OCI-LY1 (cell line): ENCODE measurements around the gene CAMTA1.

Source experiments
- H2AFZ ChIP-seq: fragments of 200-600 bp; sonication (generic), shearing (Covaris generic); 2 replicates; pipeline ENCODE4 v1.6.0; 2014; ENCODE audit warnings: antibody characterized with exemption, mild to moderate bottlenecking, low read length
- H3F3A ChIP-seq: fragments of 200-600 bp; sonication (generic), shearing (Covaris generic); 2 replicates; pipeline ENCODE4 v1.6.0; 2014; ENCODE audit warnings: mild to moderate bottlenecking, antibody characterized with exemption, low read length, moderate library complexity; ENCODE audit not compliant: insufficient read depth
- H3K27ac ChIP-seq: fragments of 200-600 bp; sonication (generic); 2 replicates; pipeline ENCODE4 v1.5.1; 2014; ENCODE audit warnings: low read length, mixed run types, mild to moderate bottlenecking, low read depth; ENCODE audit not compliant: poor library complexity, severe bottlenecking
- H3K27me3 ChIP-seq: fragments of 200-600 bp; sonication (generic); 2 replicates; pipeline ENCODE4 v1.6.0; 2014; ENCODE audit warnings: antibody characterized with exemption, mild to moderate bottlenecking, low read length, moderate library complexity; ENCODE audit not compliant: insufficient read depth
- H3K36me3 ChIP-seq: fragments of 200-600 bp; sonication (generic); 2 replicates; pipeline ENCODE4 v1.6.1; 2014; ENCODE audit warnings: mild to moderate bottlenecking, antibody characterized with exemption, low read length, moderate library complexity, mixed read lengths; ENCODE audit not compliant: insufficient read depth
- H3K4me1 ChIP-seq: fragments of 200-600 bp; sonication (generic); 2 replicates; pipeline ENCODE4 v1.5.1; 2014; ENCODE audit warnings: mild to moderate bottlenecking, low read length, moderate library complexity; ENCODE audit not compliant: insufficient read depth, severe bottlenecking
- H3K4me2 ChIP-seq: fragments of 200-600 bp; sonication (generic), shearing (Covaris generic); 2 replicates; pipeline ENCODE4 v1.6.1; 2014; ENCODE audit warnings: low read length
- H3K4me3 ChIP-seq: fragments of 200-600 bp; sonication (generic); 2 replicates; pipeline ENCODE4 v1.5.1; 2014; ENCODE audit warnings: low read length, low read depth, mild to moderate bottlenecking, mixed read lengths; ENCODE audit not compliant: poor library complexity, severe bottlenecking
- H3K79me2 ChIP-seq: fragments of 200-600 bp; shearing (Covaris generic); 2 replicates; pipeline ENCODE4 v1.6.1; 2016; ENCODE audit warnings: mixed run types, low read length, mixed read lengths; ENCODE audit not compliant: insufficient read depth
- H3K9ac ChIP-seq: fragments of 200-600 bp; sonication (generic), shearing (Covaris generic); 2 replicates; pipeline ENCODE4 v1.6.1; 2014; ENCODE audit warnings: mild to moderate bottlenecking, low read length, mixed read lengths
- H3K9me2 ChIP-seq: fragments of 200-600 bp; sonication (generic), shearing (Covaris generic); 2 replicates; pipeline ENCODE4 v1.6.1; 2014; ENCODE audit warnings: low read depth, mild to moderate bottlenecking, low read length, mixed read lengths
- H3K9me3 ChIP-seq: fragments of 200-600 bp; shearing (Covaris generic); 2 replicates; pipeline ENCODE4 v1.6.1; 2014; ENCODE audit warnings: low read length, mixed read lengths
- H4K20me1 ChIP-seq: fragments of 200-600 bp; sonication (generic), shearing (Covaris generic); 2 replicates; pipeline ENCODE4 v1.6.0; 2016; ENCODE audit warnings: mild to moderate bottlenecking, low read length; ENCODE audit not compliant: insufficient read depth
- EZH2 ChIP-seq: fragments of 200-600 bp; sonication (generic), shearing (Covaris generic); IDR thresholded peaks from 2 replicates; pipeline ENCODE4 v1.8.0; 2017; ENCODE audit warnings: borderline replicate concordance, mixed run types, mild to moderate bottlenecking, antibody characterized with exemption, low read length, moderate library complexity, mixed read lengths
- TF ChIP-seq, protein P1 (sequence below): fragments of 200-600 bp; sonication (generic), shearing (Covaris generic); IDR thresholded peaks from 2 replicates; pipeline ENCODE4 v1.5.1; 2017; ENCODE audit warnings: mild to moderate bottlenecking, antibody characterized with exemption, low read length, moderate library complexity, mixed read lengths

The CAMTA1 gene

DNA sequence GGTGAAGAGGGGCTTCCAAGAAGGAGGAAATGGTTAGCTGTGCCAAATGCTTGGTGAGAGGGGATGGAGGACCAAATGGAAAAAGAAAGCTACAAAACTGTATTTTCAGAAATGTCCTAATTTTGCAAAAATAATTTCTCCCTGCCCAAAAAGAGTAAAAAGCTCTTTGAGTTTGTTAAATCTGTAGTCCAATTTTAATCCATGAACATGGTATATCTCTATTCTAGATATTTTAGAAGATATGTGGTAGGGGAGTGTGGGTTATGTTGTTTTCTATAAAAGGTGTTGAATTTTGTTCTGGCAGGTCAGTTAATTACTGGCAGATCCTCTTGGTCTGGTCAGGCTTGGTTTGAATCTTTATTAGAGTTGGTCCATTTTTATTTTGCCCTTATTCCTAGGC, 511.7 kb downstream of the CAMTA1 start:
- Histone ChIP-seq H2AFZ (no peak overlapping the region), H3K27ac (no peak overlapping the region), H3K36me3 (no peaks in the 10 kb centered on the region), H3K4me2 (no peak overlapping the region), H4K20me1 (no peaks in the 10 kb centered on the region), H3K9me3 (no peaks in the 10 kb centered on the region), H3K27me3 (no peaks in the 10 kb centered on the region; the same call in 1 of the 2 replicates), H3K9me2 (no peaks in the 10 kb centered on the region), H3F3A (no peaks in the 10 kb centered on the region), H3K9ac (no peak overlapping the region), H3K4me1 (no peaks in the 10 kb centered on the region), H3K4me3 (no peak overlapping the region), H3K79me2 (no peaks in the 10 kb centered on the region)
- no peak for TF ChIP-seq EZH2
- TF ChIP-seq, protein P1, sequence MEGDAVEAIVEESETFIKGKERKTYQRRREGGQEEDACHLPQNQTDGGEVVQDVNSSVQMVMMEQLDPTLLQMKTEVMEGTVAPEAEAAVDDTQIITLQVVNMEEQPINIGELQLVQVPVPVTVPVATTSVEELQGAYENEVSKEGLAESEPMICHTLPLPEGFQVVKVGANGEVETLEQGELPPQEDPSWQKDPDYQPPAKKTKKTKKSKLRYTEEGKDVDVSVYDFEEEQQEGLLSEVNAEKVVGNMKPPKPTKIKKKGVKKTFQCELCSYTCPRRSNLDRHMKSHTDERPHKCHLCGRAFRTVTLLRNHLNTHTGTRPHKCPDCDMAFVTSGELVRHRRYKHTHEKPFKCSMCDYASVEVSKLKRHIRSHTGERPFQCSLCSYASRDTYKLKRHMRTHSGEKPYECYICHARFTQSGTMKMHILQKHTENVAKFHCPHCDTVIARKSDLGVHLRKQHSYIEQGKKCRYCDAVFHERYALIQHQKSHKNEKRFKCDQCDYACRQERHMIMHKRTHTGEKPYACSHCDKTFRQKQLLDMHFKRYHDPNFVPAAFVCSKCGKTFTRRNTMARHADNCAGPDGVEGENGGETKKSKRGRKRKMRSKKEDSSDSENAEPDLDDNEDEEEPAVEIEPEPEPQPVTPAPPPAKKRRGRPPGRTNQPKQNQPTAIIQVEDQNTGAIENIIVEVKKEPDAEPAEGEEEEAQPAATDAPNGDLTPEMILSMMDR: no peak

DNA sequence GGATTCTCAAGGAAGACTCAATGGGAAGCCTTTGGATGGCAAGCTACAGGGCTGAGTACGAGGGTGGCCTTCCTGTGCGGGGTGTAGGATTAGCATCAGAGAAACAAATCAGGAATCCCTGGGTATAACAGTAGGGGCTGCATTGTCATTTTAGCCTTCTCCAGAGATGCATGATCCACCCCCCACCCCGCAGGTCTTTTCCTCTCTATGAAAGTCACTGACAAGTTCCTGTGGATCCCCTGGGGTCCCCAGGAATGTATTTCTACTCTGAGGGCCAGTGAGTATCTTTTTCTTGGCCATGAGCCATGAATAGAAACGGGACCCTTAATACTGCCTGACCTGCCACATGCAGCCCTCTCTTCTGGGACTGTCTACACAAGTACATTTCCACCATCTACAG, 512.9 kb downstream of the CAMTA1 start:
- no peak for TF ChIP-seq EZH2
- TF ChIP-seq, protein P1: no peak
- H3K9me2 ChIP-seq: no peaks in the 10 kb centered on the region
- H3K4me2 ChIP-seq: no peak overlapping the region
- H3K79me2 ChIP-seq: no peaks in the 10 kb centered on the region
- no peak overlapping the region for H3K9ac ChIP-seq
- no peak overlapping the region for H2AFZ ChIP-seq
- no peak overlapping the region for H3K4me3 ChIP-seq
- no peaks in the 10 kb centered on the region for H4K20me1 ChIP-seq
- no peaks in the 10 kb centered on the region for H3K9me3 ChIP-seq
- H3K36me3 ChIP-seq: no peaks in the 10 kb centered on the region
- no peaks in the 10 kb centered on the region; the same call in 1 of the 2 replicates for H3K27me3 ChIP-seq
- H3K27ac ChIP-seq: no peak overlapping the region
- H3F3A ChIP-seq: no peaks in the 10 kb centered on the region
- no peaks in the 10 kb centered on the region for H3K4me1 ChIP-seq

DNA sequence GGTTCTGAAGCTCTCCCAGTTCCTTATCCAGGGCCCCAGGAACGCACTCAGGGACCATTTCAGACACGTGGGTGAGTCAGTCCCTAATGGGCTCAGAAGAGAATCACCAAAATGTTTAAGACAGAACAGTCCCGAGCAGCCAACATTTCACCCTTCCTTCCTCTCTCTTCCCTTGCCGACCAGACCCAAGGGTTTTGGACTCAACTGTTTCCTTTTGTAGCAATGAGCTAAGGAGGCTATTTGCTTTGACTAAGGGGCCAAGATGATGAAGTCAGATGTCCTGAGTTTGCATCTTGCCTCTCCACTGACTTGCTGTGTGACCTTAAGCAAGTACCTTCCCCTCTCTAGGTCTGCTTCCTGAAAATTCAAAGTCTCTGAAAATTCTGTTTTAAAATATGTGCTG, 513.5 kb downstream of the CAMTA1 start:
- Histone ChIP-seq H3K4me1 (no peaks in the 10 kb centered on the region), H3K4me2 (no peak overlapping the region), H3K36me3 (no peaks in the 10 kb centered on the region), H3K4me3 (no peak overlapping the region), H4K20me1 (no peaks in the 10 kb centered on the region), H2AFZ (no peak overlapping the region), H3F3A (no peaks in the 10 kb centered on the region), H3K79me2 (no peaks in the 10 kb centered on the region), H3K9me2 (no peaks in the 10 kb centered on the region), H3K9ac (no peak overlapping the region), H3K9me3 (no peaks in the 10 kb centered on the region), H3K27me3 (no peaks in the 10 kb centered on the region; the same call in 1 of the 2 replicates), H3K27ac (no peak overlapping the region)
- TF ChIP-seq, protein P1: no peak
- no peak for TF ChIP-seq EZH2
